ENCODE results near the gene IGFBP3.

- peak; percentile 37 to 62 for TF ChIP-seq CTCF (conservative IDR thresholded peaks at IDR 0.05 in 1 of 2, IDR thresholded peaks at IDR 0.05 in 1 of 2; ENCODE audit: low read depth in 1 of 2, low read length in 2 of 2)
- TF ChIP-seq EZH2 (IDR thresholded peaks at IDR 0.05; ENCODE audit: low read length, missing control alignments): no peak
These were observed 30.1 kb downstream of the IGFBP3 start for GRCh38 chr7:45890902-45891461.
